ENCODE data around the gene GTF3C5. TPM values are rescaled to one million over a fixed set of nuclear protein-coding genes. Genes with fewer than 3 reads are reported as not detected.

Gene GTF3C5
- total RNA-seq, 2 donors from 2014 or later, result 89.7 to 94.6 TPM

- WGBS, 2 experiments (ENCODE audit: insufficient coverage in 1 of 2, insufficient read length in 1 of 2), result 60 to 68% methylated on average over 13 of the region's 13 CpGs
- H3K4me3 ChIP-seq (ENCODE audit: low read length), result no peak overlapping the region
- Mint-ChIP-seq H3K9me3 (no peaks in the 10 kb centered on the region), H3K4me1 (peaks cover 34% of the 10 kb centered on the region), H3K36me3 (ENCODE audit: low read depth) (no peaks in the 10 kb centered on the region), H3K27ac (no peak overlapping the region), H3K4me3 (no peak overlapping the region), H3K27me3 (ENCODE audit: insufficient read depth) (peaks cover 38% of the 10 kb centered on the region)
- H3K4me1 ChIP-seq (ENCODE audit: control insufficient read depth, insufficient read depth, low read length), result peaks cover 18% of the 10 kb centered on the region
- H3K9me3 ChIP-seq (ENCODE audit: control insufficient read depth, low read length), result no peaks in the 10 kb centered on the region
- DNase-seq, result no peak
- no peak overlapping the region for H3K27ac ChIP-seq (ENCODE audit: low read depth, low read length)
- no peak overlapping the region for H3K9ac ChIP-seq (ENCODE audit: extremely low read depth, low read length, poor library complexity, severe bottlenecking)
- TF ChIP-seq, protein P1, sequence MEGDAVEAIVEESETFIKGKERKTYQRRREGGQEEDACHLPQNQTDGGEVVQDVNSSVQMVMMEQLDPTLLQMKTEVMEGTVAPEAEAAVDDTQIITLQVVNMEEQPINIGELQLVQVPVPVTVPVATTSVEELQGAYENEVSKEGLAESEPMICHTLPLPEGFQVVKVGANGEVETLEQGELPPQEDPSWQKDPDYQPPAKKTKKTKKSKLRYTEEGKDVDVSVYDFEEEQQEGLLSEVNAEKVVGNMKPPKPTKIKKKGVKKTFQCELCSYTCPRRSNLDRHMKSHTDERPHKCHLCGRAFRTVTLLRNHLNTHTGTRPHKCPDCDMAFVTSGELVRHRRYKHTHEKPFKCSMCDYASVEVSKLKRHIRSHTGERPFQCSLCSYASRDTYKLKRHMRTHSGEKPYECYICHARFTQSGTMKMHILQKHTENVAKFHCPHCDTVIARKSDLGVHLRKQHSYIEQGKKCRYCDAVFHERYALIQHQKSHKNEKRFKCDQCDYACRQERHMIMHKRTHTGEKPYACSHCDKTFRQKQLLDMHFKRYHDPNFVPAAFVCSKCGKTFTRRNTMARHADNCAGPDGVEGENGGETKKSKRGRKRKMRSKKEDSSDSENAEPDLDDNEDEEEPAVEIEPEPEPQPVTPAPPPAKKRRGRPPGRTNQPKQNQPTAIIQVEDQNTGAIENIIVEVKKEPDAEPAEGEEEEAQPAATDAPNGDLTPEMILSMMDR (conservative IDR thresholded peaks at IDR 0.05), result no peak
- no peaks in the 10 kb centered on the region for H3K36me3 ChIP-seq (ENCODE audit: control insufficient read depth, insufficient read depth, low read length)
- H3K27me3 ChIP-seq (ENCODE audit: control insufficient read depth, insufficient read depth, low read length, poor library complexity, severe bottlenecking), result peaks cover 10% of the 10 kb centered on the region
Measured at GRCh38 chr9:133003071-133003461, 27.7 kb upstream of the GTF3C5 start.

DNA sequence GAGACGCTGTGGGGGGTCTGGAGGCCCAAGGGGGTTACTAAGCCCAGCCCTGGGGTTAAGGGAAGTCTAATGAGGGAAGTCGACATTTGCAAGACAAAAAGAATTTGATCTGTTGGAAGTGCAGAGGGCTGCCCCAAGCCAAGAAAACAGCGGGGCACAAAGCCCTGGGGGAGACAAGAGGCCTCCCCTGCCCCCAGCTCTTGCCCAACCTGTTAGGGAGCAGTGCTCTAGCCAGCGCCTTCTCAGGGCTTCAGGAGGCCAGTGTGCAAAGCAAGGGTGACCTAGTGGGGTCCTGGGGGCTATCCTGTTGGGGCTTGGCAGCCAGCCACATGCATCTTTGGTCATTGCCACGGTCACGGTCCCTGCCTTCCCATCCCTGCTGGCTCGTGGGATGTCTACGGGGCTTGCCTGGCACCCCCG lies 27.1 kb upstream of the GTF3C5 start:
- H3K27me3 ChIP-seq (ENCODE audit: control insufficient read depth, insufficient read depth, low read length, poor library complexity, severe bottlenecking), result peaks cover 10% of the 10 kb centered on the region
- H3K27ac ChIP-seq (ENCODE audit: low read depth, low read length), result no peak overlapping the region
- H3K4me3 Mint-ChIP-seq, result peak overlapping the region; percentile 4
- H3K4me1 Mint-ChIP-seq, result peaks cover 34% of the 10 kb centered on the region
- H3K9me3 Mint-ChIP-seq, result no peaks in the 10 kb centered on the region
- TF ChIP-seq, protein P1 (conservative IDR thresholded peaks at IDR 0.05), result no peak
- peak overlapping the region; percentile 75 for H3K27ac Mint-ChIP-seq
- H3K9me3 ChIP-seq (ENCODE audit: control insufficient read depth, low read length), result no peaks in the 10 kb centered on the region
- peaks cover 18% of the 10 kb centered on the region for H3K4me1 ChIP-seq (ENCODE audit: control insufficient read depth, insufficient read depth, low read length)
- no peaks in the 10 kb centered on the region for H3K36me3 Mint-ChIP-seq (ENCODE audit: low read depth)
- H3K36me3 ChIP-seq (ENCODE audit: control insufficient read depth, insufficient read depth, low read length), result no peaks in the 10 kb centered on the region
- no peak overlapping the region for H3K4me3 ChIP-seq (ENCODE audit: low read length)
- H3K27me3 Mint-ChIP-seq (ENCODE audit: insufficient read depth), result peaks cover 44% of the 10 kb centered on the region
- DNase-seq, result peak; percentile 79
- WGBS, 2 experiments (ENCODE audit: insufficient coverage in 1 of 2, insufficient read length in 1 of 2), result 18 to 38% methylated on average over 4 to 9 of the region's 9 CpGs
- H3K9ac ChIP-seq (ENCODE audit: extremely low read depth, low read length, poor library complexity, severe bottlenecking), result no peak overlapping the region

- H3K9me3 Mint-ChIP-seq, result no peaks in the 10 kb centered on the region
- TF ChIP-seq, protein P1 (conservative IDR thresholded peaks at IDR 0.05), result no peak
Measured at GRCh38 chr9:133004091-133004998, 26.5 kb upstream of the GTF3C5 start.

More at GRCh38 chr9:133004091-133004998, 26.5 kb upstream of the GTF3C5 start:
- Histone ChIP-seq H3K9ac (ENCODE audit: extremely low read depth, low read length, poor library complexity, severe bottlenecking) (no peak overlapping the region), H3K9me3 (ENCODE audit: control insufficient read depth, low read length) (no peaks in the 10 kb centered on the region), H3K27me3 (ENCODE audit: control insufficient read depth, insufficient read depth, low read length, poor library complexity, severe bottlenecking) (peaks cover 10% of the 10 kb centered on the region), H3K4me3 (ENCODE audit: low read length) (no peak overlapping the region), H3K36me3 (ENCODE audit: control insufficient read depth, insufficient read depth, low read length) (no peaks in the 10 kb centered on the region), H3K4me1 (ENCODE audit: control insufficient read depth, insufficient read depth, low read length) (peaks cover 18% of the 10 kb centered on the region), H3K27ac (ENCODE audit: low read depth, low read length) (no peak overlapping the region)
- 31 to 54% methylated on average over 3 to 9 of the region's 9 CpGs for WGBS, 2 experiments (ENCODE audit: insufficient coverage in 1 of 2, insufficient read length in 1 of 2)
- DNase-seq, result peak; percentile 58
- no peaks in the 10 kb centered on the region for H3K36me3 Mint-ChIP-seq (ENCODE audit: low read depth)
- H3K27ac Mint-ChIP-seq, result peak overlapping the region; percentile 75
- H3K4me3 Mint-ChIP-seq, result peak overlapping the region; percentile 4
- peaks cover 49% of the 10 kb centered on the region for H3K27me3 Mint-ChIP-seq (ENCODE audit: insufficient read depth)
- peaks cover 34% of the 10 kb centered on the region for H3K4me1 Mint-ChIP-seq

Data from endodermal cell (in vitro differentiated cells).